ENCODE measurements around the gene FBLN1.

The FBLN1 gene

GRCh38 chr22:45504373-45505341 lies 2.0 kb downstream of the FBLN1 start:
- DNase-seq (ENCODE audit: low spot score), result peak; percentile 78

- no peak for DNase-seq (ENCODE audit: low spot score)
Observed at GRCh38 chr22:45505991-45506747, 3.5 kb downstream of the FBLN1 start.

DNA sequence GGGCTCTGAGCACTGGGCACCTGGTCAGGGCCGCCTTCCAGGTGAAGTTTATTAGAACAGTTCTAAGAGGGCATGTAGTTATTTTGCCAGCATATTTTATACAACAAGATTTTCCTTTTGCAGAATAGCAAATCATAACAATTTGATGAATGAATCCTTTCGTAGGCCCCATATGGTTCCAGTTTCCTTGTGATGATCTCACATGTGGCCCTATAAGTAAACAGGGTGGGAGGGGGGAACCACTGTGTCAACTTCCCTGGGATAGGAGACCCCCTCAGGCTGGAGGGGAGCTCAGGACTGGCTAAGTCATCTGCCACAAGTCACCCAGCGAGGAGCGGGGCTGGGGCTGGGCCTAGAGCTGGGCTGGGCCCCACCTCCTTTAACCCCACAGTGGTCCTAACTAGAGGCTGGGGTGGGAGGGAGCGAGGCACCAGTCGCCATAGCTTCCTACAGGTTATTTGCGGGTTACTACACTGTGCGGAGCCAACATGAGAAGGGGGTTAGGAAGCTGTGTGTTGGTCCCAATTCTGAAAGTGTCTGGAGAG lies 4.2 kb downstream of the FBLN1 start:
- DNase-seq (ENCODE audit: low spot score), result no peak

DNA sequence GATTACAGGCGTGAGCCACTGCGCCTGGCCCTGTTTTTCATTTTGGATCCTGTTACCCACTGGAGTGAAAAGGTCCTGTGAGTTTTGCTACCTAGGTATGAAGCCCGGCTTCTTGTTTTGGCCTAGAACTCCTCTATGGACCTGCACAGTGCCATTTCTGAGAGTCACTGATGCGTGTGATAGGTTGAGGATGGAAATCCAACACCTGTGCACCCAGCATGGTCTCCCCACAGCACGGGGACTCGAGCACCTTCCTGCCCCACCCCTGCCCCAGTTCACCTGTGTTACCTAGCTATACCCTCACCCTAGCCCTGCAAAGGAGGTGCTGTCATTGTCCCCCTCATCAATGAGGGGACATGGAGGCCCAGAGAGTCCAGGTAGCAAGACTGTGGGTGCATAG lies 5.1 kb downstream of the FBLN1 start:
- DNase-seq (ENCODE audit: low spot score), result no peak

GRCh38 chr22:45508814-45509213 lies 6.1 kb downstream of the FBLN1 start:
- DNase-seq (ENCODE audit: low spot score), result no peak

- no peak for DNase-seq (ENCODE audit: low spot score)
Observed at GRCh38 chr22:45510376-45511232, 7.9 kb downstream of the FBLN1 start.

DNA sequence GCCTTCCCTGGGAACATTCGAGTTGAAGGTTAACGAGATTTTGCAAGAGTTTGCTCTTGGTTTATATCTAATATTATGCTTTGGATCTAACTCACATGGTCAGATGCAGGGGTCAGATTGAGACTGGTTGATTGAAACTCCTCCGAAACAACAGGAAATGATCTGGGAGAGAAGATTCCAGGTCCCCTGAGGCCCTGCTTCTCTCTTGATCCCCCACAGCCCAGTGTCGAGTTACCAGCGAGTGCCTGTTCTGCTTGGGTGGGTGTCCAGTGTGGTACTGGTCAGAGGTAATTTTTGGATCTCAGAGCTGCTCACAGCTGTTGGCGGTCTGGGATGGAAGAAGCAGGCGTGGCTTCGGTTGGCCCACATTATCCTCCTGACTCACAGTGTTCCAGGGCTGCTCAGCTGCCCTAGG lies 9.2 kb downstream of the FBLN1 start:
- peak; percentile 81 for DNase-seq (ENCODE audit: low spot score)

DNA sequence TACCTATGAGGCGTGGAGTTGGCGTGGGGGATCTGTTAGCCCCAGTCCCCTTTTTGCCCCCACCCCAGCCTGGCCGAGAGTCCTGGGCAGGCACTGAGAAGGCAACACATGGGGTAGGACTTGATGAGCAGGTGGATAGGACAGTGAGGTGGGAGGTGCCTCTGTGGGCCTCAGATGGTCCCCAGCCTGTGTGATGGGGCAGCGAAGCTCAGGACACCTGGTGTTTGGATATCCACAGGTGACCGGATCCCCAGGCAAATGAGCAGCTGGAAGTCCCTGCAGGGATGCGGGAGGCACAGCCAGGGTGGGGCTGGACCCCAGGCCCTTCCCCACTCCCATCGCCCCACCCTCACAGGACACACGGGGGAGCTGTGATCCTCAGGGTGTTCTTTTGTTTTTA lies 9.7 kb downstream of the FBLN1 start:
- DNase-seq (ENCODE audit: low spot score), result no peak

DNA sequence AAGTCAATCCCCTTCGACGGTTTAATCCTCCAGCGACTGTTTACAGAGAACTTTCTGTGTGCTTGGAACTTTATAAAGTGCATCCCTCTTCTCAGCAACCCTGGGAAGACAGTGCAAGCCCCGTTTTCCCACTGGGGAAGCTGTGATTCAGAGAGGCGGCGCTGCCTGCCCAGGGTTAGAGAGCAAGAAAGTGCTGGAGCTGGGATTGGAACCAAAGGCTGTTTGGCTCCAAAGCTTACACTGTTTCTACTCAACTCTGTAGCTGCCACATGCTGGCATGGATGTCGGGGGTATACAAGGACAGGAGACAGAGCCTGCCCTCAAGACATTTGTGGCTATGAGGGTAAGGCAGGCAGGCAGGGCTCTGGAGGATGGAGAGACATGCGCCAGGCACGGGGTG lies 13.0 kb downstream of the FBLN1 start:
- no peak for DNase-seq (ENCODE audit: low spot score)

DNA sequence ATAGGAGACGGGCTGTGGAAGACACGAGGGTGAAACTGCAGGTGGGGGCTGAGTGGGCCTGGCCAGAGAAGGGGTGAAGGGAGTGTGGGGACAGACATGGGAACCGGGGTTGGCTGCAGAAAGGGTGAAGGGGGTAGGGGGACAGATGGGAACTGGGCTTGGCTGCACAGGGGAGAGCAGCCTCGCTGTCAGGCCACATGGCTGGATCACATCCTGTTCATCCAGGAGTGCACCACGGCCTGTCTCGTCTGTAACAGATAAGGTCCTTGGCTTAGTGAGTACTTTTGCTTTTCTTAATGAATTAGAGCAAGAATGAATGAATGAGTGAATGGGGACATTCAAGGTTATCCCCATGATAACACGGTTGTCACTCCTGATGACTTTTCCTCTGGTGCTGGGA lies 13.5 kb downstream of the FBLN1 start:
- no peak for DNase-seq (ENCODE audit: low spot score)

- DNase-seq (ENCODE audit: low spot score), result no peak
Observed at GRCh38 chr22:45516923-45517675, 14.4 kb downstream of the FBLN1 start.

GRCh38 chr22:45518136-45518535 lies 15.5 kb downstream of the FBLN1 start:
- DNase-seq (ENCODE audit: low spot score), result no peak

DNA sequence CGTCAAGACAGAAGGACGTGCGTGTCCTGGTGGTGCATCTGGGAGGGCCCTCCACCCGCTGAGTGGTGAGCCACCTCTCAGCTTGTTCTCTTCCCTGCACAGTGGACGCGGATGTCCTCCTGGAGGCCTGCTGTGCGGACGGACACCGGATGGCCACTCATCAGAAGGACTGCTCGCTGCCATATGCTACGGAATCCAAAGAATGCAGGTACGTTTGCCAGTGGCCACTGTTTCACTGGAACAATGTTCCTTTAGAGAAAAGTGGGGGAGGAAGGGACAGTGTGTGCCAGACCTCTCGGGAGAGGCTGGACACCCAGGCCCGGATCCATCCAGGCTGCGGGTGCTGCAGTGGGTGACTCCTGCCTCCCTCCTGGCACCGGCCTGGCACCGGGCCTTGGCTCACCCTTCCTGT lies 15.9 kb downstream of the FBLN1 start:
- DNase-seq (ENCODE audit: low spot score), result no peak

DNA sequence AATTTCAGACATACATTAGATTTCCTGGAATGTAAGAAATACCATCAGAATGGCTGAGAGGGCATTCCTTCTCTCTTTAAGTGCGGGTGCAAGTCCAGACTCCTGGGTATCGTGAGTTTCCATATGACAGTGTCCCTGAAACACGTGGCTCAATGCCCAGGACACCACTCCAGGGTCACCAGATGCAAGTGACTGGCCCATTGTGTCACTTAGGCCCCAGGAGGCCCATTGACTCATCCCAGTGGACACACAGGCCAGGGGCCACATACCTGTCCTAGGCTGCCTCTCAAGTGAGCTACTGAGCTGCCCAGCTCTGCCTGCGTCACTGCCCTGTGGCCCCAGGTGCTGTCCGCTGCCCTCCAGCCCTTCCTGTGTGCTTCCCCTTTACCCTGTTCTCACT lies 18.5 kb downstream of the FBLN1 start:
- no peak for DNase-seq (ENCODE audit: low spot score)

DNA sequence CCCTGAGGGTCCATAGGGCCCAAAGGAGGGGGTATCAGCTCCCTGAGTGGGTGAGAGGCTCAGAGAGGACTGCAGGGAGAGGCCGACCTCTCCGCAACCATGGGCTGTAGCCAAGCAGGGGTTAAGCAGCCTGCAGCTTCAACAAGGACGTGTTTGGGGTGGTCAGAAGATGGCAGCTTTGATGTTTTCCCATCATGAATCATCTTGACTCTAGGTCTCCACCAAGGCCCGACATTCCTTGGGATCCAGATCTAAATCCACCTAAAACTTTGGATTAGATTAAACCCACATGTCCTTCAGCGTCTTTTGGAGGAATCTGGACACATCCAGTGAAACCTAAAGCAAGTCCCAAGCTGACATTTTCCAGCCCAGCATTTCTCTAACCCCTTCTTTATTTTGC lies 19.8 kb downstream of the FBLN1 start:
- DNase-seq (ENCODE audit: low spot score), result no peak

DNA sequence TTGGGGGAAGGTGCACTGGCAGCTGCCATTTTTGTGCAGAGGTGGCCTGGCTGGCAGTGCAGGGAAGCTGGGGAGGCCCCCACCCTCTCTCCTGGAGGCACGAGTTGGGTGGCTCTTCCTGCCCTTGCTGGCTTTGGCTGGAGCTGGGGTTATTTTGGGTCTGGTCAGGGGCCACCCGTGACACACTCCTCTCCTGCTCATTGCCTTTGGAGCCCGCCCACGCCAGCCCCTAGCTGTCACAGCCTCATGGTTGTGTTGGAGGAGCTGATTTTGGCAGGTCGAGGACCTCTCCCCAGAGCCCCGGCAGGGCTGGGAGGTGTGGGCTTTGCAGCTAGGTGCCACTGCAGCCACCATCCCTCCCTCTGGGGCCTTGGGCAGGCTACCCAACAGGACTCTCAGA lies 21.5 kb downstream of the FBLN1 start:
- DNase-seq (ENCODE audit: low spot score), result no peak

GRCh38 chr22:45524966-45525365 lies 22.3 kb downstream of the FBLN1 start:
- DNase-seq (ENCODE audit: low spot score), result no peak

GRCh38 chr22:45525480-45525879 lies 22.8 kb downstream of the FBLN1 start:
- DNase-seq (ENCODE audit: low spot score), result no peak

DNA sequence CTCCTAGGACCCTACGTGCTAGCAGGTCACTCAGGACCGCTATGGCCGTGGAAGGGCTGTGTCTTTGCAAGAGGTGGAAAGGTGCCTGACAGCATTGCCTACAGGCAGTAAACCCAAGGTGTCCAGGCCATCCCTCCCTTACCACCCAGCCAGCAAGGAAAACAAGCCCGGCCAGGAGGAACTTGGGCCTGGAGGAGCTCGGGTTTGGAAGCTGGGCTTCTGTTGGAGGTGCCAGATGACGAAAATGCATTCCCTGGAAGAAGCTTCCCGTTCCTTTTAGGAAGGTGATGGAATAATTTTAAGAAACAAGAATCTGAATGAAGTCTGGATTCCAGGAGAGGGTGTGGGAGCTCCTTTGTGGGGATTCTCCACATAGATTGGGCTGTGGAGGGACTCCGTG lies 23.6 kb downstream of the FBLN1 start:
- DNase-seq (ENCODE audit: low spot score), result no peak

DNA sequence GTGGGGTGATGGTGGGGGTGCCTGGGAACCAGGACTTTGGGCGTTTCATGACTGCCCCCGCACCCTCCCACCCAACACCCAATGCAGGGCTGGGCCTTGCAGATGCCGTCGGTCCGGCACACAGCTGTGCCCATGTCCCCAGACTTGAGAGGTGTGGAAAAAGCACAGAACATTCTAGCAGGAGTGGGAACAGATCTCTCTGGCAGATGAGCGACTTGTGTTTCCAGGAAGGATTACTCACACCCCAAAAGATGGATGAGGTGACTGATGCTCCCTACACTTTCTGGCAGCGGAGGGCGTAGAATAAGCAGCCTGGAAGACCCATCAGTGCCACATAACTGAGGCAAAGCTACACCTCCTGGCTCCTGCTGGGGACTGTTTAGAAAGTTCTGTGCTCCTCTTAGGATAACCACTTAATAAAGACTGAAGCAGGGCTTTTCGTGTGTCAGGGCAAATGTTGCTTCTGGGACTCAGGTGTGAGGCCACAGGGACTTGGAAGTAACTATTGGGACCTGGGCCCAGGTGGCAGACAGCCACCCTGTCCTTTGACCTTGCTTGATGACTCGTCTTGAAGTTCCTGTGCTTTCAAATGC lies 24.2 kb downstream of the FBLN1 start:
- DNase-seq (ENCODE audit: low spot score), result no peak

- DNase-seq (ENCODE audit: low spot score), result no peak
Observed at GRCh38 chr22:45527456-45527855, 24.8 kb downstream of the FBLN1 start.
